Stimulated activated CD8-positive, alpha-beta memory T cell treated with anti-CD3 and anti-CD28 coated beads, Interleukin-15, amount 100 ng/mL, for 4 hours (primary cell): ENCODE data around the gene EIF4A2.
"Not testable (repeated sequence)": the region's sequence is repeated elsewhere in the genome, so short reads cannot be mapped to it uniquely, and the experiment has no call there.

Experiments
- DNase-seq, 2 donors: peaks; one replicate each; pipeline ENCODE4 v3.0.0-alpha.2; 2020; ENCODE audit warnings: low read depth in 2 of 2

The EIF4A2 gene

GRCh38 chr3:186784820-186785494 is 1.6 kb downstream of the EIF4A2 start:
- DNase-seq, result no peak

- DNase-seq, result no peak
These were observed 2.2 kb downstream of the EIF4A2 start for GRCh38 chr3:186785495-186786018.

GRCh38 chr3:186786922-186787321 is 3.5 kb downstream of the EIF4A2 start:
- DNase-seq, result no peak

GRCh38 chr3:186787642-186788481 is 4.5 kb downstream of the EIF4A2 start:
- no peak for DNase-seq

GRCh38 chr3:186788482-186789370 is 5.3 kb downstream of the EIF4A2 start:
- DNase-seq, result no peak

GRCh38 chr3:186789554-186790260 is 6.3 kb downstream of the EIF4A2 start:
- DNase-seq, result no peak

- DNase-seq, result no peak
These were observed 7.0 kb downstream of the EIF4A2 start for GRCh38 chr3:186790261-186790981.

- no peak for DNase-seq
These were observed 15.0 kb downstream of the EIF4A2 start for GRCh38 chr3:186798239-186798874.

- no peak for DNase-seq
These were observed 16.9 kb downstream of the EIF4A2 start for GRCh38 chr3:186800285-186800684.

GRCh38 chr3:186802701-186803100 is 19.3 kb downstream of the EIF4A2 start:
- DNase-seq, result no peak

GRCh38 chr3:186803447-186803846 is 20.1 kb downstream of the EIF4A2 start:
- not testable (repeated sequence) for DNase-seq

- peak; percentile 68 to 72 for DNase-seq
These were observed 23.0 kb downstream of the EIF4A2 start, which contains the start of gene RFC4 for GRCh38 chr3:186806089-186807055. Gene RFC4 (minus strand): TSS chr3:186806482. CDS start chr3:186804713, 1,769 bp downstream.

- DNase-seq, result no peak
These were observed 23.9 kb downstream of the EIF4A2 start for GRCh38 chr3:186807231-186807630.

GRCh38 chr3:186810336-186810996 is 27.1 kb downstream of the EIF4A2 start:
- no peak for DNase-seq

GRCh38 chr3:186811313-186811712 is 27.9 kb downstream of the EIF4A2 start:
- not testable (repeated sequence) for DNase-seq

GRCh38 chr3:186814100-186814499 is 30.7 kb downstream of the EIF4A2 start:
- no peak for DNase-seq

GRCh38 chr3:186815435-186815834 is 32.1 kb downstream of the EIF4A2 start:
- DNase-seq, result no peak

- no peak for DNase-seq
These were observed 35.1 kb downstream of the EIF4A2 start for GRCh38 chr3:186818516-186818915.
